Activated T-helper 1 cell treated with Interleukin-2 at 50 U/mL for 16 hours (primary cell): ENCODE results near the gene NUDCD3.

Source experiments
- DNase-seq: peaks from one replicate; pipeline ENCODE4 v3.0.0-alpha.2; 2020; ENCODE audit warnings: low read depth

NUDCD3 gene

DNA sequence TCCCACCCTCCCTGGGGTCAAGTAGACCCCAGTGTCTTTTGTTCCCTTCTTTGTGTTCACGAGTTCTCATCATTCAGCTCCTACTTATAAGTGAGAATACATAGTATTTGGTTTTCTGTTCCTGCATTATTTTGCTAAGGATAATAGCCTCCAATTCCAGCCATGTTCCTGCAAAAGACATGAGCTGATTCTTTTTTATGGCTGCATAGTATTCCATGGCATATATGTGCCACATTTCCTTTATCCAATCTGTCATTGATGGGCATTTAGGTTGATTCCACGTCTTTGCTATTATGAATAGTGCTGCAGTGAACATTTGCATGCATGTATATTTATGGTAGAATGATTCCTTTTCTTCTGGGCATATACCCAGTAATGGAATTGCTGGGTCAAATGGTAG lies 136.8 kb downstream of the NUDCD3 start:
- DNase-seq, result no peak

DNA sequence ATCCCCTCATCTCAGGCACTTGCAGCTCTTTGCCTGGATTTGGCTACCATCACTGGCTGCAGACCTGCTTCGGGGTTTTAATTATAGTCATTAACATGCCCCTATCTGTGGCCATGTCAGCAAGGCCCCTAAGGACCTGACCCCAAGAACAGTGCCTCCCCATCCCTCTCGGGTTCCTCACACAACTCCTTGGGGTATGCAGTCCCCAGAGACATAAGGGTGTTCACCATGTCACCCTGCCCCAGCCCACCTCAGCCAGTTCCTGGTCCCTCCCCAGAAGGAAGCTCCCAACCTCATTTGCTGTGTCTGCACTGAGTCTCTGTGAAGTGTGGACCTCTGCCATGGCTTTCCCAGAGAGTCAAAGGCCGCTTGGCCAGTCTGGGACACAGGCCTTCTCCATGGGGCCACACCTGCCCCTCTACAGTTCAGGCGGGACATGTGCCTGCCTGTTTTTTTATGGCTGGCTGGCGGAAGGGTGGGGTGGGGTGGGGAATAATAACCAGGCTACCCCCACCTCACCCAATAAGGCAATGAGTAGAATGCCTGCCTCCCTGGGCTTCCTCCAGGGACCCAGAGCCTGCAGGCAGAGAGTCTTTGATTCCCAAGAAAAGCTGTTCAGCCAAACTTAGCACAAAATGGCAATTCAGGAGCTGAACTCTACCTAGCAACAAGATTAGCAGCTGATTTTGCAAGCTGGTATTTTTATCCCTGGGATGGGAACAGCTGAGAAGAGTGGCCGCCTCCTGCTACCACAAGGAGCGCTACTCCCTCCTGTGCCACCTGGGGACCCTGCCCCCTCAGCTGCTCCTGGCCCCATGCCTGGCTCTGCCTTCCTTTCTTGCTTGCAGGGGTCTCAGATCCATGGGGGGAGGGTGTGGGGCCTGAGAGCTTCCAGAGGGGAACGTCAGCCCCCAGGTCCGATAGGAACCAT lies 141.3 kb downstream of the NUDCD3 start:
- DNase-seq, result no peak

DNA sequence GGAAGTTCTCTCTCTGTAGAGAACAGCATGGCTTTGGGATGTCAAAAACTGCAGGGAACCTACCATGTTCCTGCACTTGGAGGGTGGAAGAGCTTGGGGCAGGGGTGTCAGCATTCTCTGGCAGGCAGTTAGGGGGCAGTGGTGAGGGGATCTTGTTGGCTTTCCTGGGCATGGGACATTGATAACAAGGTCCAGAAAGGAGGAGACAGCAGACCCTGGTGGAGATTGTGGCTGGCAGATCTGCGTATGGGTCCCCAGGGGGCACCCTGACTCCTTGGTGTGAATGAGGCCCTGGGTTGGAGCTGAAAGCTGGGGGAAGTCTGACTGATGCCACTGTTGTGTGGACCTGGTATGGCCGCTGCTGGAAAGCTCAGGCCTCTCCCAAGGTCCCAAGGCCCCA lies 142.2 kb downstream of the NUDCD3 start:
- no peak for DNase-seq

DNA sequence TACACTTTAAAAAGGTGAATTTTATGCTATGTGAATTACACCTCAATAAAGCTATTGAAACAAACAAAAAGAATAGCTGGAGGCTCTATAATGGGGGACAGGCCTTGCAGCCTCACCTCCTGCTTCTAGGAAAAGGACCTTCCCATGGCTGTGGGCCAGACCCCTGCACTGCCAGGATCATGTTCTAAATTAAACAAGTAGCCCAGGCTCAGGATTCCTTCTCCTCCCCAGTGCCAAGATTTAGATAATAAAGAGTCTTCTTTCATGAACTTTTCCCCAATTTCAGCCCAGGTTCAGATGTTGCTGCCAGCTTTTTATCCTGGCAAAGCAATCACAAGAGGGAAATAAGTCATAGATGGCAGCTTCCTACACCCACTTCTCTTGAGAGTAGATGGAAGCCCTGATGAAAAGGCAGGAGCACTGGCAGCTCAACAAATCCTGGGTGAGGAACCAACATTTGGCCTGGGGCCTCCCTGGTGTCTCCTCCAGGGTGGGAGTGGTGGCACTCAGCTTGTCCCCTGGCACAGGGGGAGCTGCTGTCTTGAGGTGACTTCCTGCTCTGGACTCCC lies 142.8 kb downstream of the NUDCD3 start:
- no peak for DNase-seq

DNA sequence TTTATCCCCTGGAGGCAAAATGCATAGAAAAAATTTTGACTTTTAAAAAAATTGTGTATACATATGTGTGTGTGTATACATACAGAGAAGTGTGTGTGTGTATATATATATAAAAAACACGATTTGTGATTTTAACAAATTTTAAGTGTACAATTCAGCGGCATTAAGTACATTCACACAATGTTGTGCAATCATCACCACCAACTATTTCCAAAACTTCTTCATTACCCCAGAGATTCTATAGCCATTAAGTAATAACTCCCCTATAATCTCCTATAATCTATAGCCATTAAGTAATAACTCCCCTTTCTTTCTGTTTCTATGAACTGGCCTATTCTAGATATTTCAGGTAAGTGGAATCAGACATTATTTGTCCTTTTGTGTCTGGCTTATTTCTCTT lies 144.4 kb downstream of the NUDCD3 start:
- DNase-seq, result no peak

DNA sequence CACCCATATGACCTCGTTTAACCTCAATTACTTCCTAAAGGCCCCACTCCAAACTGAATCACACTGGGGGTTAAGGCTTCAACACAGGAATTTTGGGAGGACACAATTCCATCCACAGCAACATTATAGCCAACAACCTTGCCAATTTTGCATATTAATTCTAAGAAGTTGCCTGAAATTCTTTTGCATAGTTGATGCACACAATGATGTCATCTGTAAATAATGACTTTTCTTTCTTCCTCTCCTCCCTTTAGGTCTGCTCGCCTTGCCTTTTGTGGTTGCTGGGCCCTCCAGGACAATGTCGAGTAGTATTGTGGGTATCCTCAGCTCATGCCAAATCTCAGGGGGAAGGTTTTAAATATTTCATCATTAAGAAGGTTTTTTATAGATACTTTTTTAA lies 149.1 kb downstream of the NUDCD3 start:
- no peak for DNase-seq

DNA sequence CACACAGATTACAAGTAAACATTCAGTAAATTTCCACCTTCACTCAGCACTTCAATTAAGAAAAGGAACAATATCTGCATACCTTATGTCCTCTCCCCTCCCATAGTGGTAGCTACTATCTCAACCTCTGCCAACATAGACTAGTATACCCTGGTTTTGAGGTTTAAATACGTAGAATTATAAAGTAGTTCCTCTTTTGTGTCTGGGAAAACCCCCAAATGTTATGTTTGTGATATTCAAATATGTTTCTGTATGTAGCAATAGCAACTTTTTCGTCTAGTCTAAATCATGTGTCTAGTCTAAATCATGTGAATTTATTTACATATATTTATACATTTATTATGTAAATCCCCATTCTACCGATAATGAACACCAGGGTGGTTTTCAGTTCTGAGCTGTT lies 151.9 kb downstream of the NUDCD3 start:
- no peak for DNase-seq

DNA sequence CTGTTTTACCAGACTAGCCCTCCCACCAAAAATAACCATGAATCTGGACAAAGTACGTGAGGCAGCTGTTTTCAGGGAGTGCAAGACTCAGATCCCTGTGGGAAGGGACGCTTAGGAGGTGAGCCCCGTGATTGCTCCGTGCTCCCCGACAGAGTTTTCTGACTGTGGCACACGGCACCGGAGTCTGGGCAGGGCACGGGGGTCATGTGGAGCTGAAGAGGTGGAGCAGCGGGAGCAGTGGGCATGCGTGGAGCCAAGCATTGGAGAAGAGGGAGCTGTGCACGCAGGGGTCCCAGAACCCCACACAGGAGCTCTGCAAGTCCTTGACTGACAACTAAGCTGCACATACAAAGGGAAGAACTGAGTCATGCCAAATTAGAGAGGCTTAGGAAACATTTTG lies 154.0 kb downstream of the NUDCD3 start:
- DNase-seq, result no peak

DNA sequence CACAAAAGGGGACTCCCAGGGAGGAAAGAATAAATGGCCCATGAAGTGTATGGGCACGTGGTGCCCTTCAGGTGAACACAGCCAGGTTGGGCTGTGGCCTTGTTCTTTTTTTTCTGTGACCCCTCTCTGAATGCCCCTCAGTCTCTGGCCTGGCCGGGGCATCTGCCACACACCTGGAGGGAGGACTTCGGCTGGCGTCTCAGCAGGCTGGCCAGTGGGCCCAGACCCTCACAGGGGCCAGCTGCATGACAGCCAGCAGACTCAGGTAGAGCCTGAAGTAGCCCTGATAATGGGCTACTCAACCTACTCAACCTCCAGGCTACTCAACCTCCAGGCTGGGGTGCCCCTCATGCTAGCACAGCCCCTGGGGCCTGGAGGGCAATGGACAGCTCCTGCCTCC lies 155.3 kb downstream of the NUDCD3 start:
- DNase-seq, result no peak

DNA sequence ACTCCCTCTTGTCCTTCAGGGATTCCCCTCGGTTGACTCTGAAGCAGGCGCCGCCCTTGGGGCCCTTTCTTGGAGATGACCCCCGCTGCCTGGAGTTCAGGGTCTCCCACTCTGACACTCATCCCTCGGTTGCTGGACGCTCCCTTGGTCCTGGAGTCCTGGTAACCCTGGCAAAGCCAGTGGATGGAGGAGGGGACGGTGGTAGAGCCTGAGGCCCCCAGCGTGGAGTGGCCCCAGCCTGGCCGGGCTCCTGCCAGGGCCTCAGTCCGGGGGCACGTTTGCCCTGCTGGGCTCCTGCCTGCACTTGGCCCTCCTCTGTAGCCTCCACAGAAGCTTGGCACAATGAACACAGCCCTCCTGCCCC lies 155.7 kb downstream of the NUDCD3 start:
- DNase-seq, result no peak

DNA sequence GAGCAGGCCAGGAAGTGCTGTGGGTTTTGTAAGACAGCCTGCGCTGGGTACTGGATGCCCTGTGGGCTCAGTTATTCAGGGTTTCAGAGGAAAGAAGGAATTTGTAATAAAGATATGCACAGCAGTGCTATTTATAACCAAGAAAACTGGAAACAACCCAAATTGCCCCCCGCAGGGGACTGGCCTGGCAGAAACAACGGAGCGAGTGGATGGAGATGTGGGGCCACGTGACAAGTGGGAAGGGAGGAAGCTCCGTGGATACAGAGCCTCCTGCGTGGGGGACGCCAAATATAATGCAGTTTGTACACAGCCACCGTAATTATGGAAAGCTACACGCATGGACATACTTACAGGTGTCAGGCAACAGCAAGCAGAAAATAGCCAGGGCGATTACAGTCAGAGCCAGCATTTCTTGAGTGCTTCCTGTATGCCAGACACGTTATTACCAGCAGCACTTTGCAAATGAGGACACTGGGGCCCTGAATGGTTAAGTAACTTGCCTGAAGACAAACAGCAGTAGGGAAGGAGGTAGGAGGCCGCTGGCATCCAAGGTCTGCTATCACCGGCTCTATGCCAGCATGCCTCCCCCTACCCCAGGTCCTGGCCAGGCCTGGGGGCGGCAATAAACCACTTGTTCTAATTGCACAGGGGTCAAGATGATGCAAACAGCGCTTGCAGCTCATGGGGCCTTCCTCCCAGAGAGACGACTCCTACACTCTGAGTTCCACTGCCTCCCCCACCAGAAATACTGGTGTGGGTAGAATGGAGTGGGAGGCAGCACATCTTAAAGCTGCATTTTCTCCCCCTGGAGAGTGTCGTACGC lies 156.3 kb downstream of the NUDCD3 start:
- DNase-seq, result no peak

DNA sequence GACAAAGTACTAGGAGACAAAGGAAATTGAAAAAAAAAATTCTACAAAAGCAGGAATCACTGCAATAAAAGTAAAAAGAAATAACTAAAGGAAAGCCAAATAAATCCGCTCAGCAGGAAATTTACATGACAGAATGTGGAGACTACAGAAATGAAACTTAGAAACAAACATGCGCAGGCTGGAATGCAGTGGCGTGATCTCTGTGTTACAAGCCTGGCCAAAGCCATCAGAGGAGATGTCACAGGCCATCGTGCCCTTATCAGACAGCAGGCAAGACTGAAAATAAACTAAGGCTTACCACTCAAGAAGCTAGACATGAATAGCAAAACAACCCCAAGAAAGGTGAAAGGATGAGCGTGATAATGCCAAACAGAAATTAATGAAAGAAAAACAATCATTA lies 158.8 kb downstream of the NUDCD3 start:
- DNase-seq, result no peak

DNA sequence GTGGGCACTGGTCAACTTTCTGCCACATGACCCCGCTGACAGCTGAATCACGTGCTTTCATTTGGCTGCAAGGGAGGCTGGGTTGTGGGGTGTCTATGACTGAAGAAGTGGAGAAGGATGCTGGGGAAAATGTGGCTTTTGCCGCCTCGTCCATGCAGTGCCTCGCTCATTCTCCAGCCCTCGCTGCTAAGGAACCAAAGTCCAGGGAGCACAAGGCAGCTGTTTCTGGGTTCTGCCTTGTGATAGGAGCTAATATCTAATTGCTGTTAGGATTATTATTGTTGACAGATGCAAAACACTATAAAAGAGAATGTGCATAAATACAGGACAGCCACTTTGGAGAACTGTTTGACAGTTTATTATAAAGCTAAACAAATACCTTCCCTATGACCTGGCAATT lies 160.1 kb downstream of the NUDCD3 start:
- DNase-seq, result no peak

DNA sequence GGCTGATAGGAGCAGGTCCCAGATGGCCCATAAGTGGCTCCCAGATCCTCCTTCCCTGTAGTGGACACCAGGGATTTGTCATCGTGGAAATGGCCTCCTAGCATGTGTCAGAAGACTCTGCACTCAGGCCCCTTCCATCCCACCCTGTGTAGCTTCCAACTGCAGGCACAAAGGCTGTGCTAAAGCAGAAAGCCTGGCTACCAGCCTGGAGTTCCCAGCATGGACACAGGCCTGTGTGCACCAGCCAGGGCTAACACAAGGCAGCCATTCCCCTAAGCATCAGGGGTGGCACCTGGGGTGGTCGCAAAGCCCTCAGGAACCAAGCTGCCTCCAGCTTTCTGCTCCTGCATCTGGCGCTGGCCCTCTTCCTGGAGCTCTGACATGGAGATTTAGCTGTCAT lies 160.6 kb downstream of the NUDCD3 start:
- DNase-seq, result no peak
